Measurements from ENCODE around the gene WDR70. TPM values are rescaled to one million over a fixed set of nuclear protein-coding genes. Genes with fewer than 3 reads are reported as not detected.
"Not testable (repeated sequence)": the region's sequence is repeated elsewhere in the genome, so short reads cannot be mapped to it uniquely, and the experiment has no call there.

WDR70 gene
- total RNA-seq, 2 donors from 2014 or later: 35.2 to 38.8 TPM

GRCh38 chr5:37679326-37679725 is 300.2 kb downstream of the WDR70 start:
- H3K4me3 Mint-ChIP-seq; H3K27me3 Mint-ChIP-seq; H3K4me1 Mint-ChIP-seq; DNase-seq; H3K9me3 ChIP-seq (ENCODE audit: control insufficient read depth, low read length, poor library complexity, severe bottlenecking); H3K36me3 Mint-ChIP-seq (ENCODE audit: low read depth); ATAC-seq; H3K27ac Mint-ChIP-seq: not testable (repeated sequence)

GRCh38 chr5:37679903-37680302 is 300.8 kb downstream of the WDR70 start:
- H3K27ac Mint-ChIP-seq; H3K27me3 Mint-ChIP-seq; DNase-seq; H3K4me3 Mint-ChIP-seq; H3K9me3 ChIP-seq (ENCODE audit: control insufficient read depth, low read length, poor library complexity, severe bottlenecking); ATAC-seq; H3K36me3 Mint-ChIP-seq (ENCODE audit: low read depth); H3K4me1 Mint-ChIP-seq: not testable (repeated sequence)

DNA sequence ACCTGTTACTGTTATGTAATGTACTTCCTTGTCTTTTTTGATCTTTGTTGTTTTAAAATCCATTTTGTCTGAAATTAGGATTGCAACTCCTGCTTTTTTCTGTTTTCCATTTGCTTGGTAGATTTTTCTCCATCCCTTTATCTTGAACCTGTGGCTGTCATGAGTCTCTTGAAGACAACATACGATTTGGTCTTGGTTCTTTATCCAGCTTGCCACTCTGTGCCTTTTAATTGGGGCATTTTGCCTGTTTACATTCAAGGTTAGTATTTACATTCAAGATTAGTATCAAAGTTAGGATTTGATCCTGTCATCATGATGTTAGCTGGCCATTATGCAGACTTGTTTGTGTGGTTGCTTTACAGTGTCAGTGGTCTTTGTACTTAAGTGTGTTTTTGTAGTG is 304.0 kb downstream of the WDR70 start:
- peaks cover 4% of the 10 kb centered on the region for H3K36me3 Mint-ChIP-seq (ENCODE audit: low read depth)
- ATAC-seq (no peak), DNase-seq (no peak)
- H3K4me3 Mint-ChIP-seq: no peak overlapping the region
- H3K27me3 Mint-ChIP-seq: no peaks in the 10 kb centered on the region
- H3K4me1 Mint-ChIP-seq: no peaks in the 10 kb centered on the region
- no peak overlapping the region for H3K27ac Mint-ChIP-seq
- H3K9me3 ChIP-seq (ENCODE audit: control insufficient read depth, low read length, poor library complexity, severe bottlenecking): no peaks in the 10 kb centered on the region

DNA sequence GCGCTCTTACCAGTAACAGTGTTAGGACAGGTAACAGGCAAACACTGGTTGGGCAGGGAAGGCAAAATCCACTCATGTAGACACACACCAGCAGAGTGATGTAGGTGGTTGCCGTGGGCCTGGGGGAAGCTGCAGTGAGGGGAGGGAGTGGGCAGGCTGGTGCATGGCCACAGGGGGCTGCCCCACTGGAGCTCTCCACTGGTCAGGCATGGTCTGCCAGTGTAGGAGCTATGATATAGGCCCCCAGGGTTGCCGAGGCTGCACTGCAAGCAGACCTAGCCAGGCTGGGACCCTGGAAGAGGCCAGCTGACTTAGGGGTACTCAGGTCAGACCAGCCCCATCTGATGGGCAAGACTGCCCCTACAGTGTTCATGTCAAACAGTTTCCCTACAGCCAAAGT is 306.1 kb downstream of the WDR70 start:
- Mint-ChIP-seq H3K27me3 (no peaks in the 10 kb centered on the region), H3K4me3 (no peak overlapping the region), H3K4me1 (no peaks in the 10 kb centered on the region), H3K36me3 (ENCODE audit: low read depth) (peaks cover 4% of the 10 kb centered on the region), H3K27ac (no peak overlapping the region)
- ATAC-seq: no peak
- DNase-seq: no peak
- no peaks in the 10 kb centered on the region for H3K9me3 ChIP-seq (ENCODE audit: control insufficient read depth, low read length, poor library complexity, severe bottlenecking)

DNA sequence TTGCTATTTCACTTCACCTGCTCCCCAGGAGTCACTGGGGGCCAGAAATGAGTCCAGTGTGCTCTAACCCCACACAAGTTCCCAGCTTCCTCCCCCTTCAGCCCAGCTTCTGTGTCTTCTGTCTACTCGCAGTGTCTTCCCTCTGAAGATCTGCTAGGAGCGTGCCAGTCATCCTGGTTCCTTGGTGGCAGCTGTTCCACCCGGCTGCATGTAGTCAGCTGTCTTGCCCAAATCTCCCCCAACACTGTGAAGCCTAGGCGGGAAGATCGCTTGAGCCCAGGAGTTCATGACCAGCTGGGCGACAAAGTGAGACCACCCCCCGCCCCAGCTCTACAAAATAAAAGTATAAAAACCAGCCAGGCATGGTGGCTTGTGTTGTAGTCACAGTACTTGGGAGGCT is 306.7 kb downstream of the WDR70 start:
- no peaks in the 10 kb centered on the region for H3K27me3 Mint-ChIP-seq
- ATAC-seq: no peak
- no peaks in the 10 kb centered on the region for H3K9me3 ChIP-seq (ENCODE audit: control insufficient read depth, low read length, poor library complexity, severe bottlenecking)
- no peaks in the 10 kb centered on the region for H3K4me1 Mint-ChIP-seq
- DNase-seq: no peak
- H3K4me3 Mint-ChIP-seq: no peak overlapping the region
- H3K36me3 Mint-ChIP-seq (ENCODE audit: low read depth): peaks cover 4% of the 10 kb centered on the region
- no peak overlapping the region for H3K27ac Mint-ChIP-seq

DNA sequence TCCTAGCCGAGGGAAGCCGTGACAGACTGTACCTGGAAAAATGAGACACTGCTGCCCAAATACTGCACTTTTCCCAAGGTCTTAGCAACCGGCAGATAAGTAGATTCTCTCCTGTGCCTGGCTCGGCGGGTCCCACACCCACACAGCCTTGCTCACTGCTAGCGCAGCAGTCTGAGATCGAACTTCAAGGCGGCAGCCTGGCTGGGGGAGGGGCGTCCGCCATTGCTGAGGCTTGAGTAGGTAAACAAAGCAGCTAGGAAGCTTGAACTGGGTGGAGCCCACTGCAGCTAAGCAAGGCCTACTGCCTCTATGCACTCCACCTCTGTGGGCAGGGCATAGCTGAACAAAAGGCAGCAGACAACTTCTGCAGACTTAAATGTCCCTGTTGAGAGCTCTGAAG is 309.8 kb downstream of the WDR70 start:
- not testable (repeated sequence) for H3K9me3 ChIP-seq (ENCODE audit: control insufficient read depth, low read length, poor library complexity, severe bottlenecking); H3K27ac Mint-ChIP-seq; H3K4me1 Mint-ChIP-seq; H3K4me3 Mint-ChIP-seq; H3K36me3 Mint-ChIP-seq (ENCODE audit: low read depth); H3K27me3 Mint-ChIP-seq; ATAC-seq; DNase-seq

DNA sequence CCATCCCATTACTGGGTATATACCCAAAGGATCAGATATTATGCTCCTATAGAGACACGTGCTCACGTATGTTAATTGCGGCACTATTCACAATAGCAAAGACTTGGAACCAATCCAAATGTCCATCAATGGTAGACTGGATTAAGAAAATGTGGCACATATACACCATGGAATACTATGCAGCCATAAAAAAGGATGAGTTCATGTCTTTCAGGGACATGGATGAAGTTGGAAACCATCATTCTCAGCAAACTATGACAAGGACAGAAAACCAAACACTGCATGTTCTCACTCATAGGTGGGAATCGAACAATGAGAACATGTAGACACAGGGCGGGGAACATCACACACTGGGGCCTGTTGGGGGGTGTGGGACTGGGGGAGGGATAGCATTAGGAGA is 315.2 kb downstream of the WDR70 start:
- not testable (repeated sequence) for H3K27ac Mint-ChIP-seq; ATAC-seq; DNase-seq; H3K4me3 Mint-ChIP-seq; H3K9me3 ChIP-seq (ENCODE audit: control insufficient read depth, low read length, poor library complexity, severe bottlenecking); H3K36me3 Mint-ChIP-seq (ENCODE audit: low read depth); H3K4me1 Mint-ChIP-seq; H3K27me3 Mint-ChIP-seq

GRCh38 chr5:37694867-37695266 is 315.7 kb downstream of the WDR70 start:
- no peaks in the 10 kb centered on the region for H3K4me1 Mint-ChIP-seq
- no peaks in the 10 kb centered on the region for H3K9me3 ChIP-seq (ENCODE audit: control insufficient read depth, low read length, poor library complexity, severe bottlenecking)
- ATAC-seq (no peak), DNase-seq (no peak)
- peaks cover 4% of the 10 kb centered on the region for H3K36me3 Mint-ChIP-seq (ENCODE audit: low read depth)
- no peak overlapping the region for H3K27ac Mint-ChIP-seq
- no peaks in the 10 kb centered on the region for H3K27me3 Mint-ChIP-seq
- no peak overlapping the region for H3K4me3 Mint-ChIP-seq

GRCh38 chr5:37695647-37696046 is 316.5 kb downstream of the WDR70 start:
- H3K9me3 ChIP-seq (ENCODE audit: control insufficient read depth, low read length, poor library complexity, severe bottlenecking): no peaks in the 10 kb centered on the region
- DNase-seq (no peak), ATAC-seq (no peak)
- Mint-ChIP-seq H3K27me3 (no peaks in the 10 kb centered on the region), H3K27ac (no peak overlapping the region), H3K36me3 (ENCODE audit: low read depth) (peaks cover 4% of the 10 kb centered on the region), H3K4me3 (no peak overlapping the region), H3K4me1 (no peaks in the 10 kb centered on the region)

GRCh38 chr5:37696190-37697021 is 317.3 kb downstream of the WDR70 start:
- Mint-ChIP-seq H3K36me3 (ENCODE audit: low read depth) (peaks cover 5% of the 10 kb centered on the region), H3K27ac (no peak overlapping the region), H3K27me3 (no peaks in the 10 kb centered on the region), H3K4me1 (no peaks in the 10 kb centered on the region), H3K4me3 (no peak overlapping the region)
- no peaks in the 10 kb centered on the region for H3K9me3 ChIP-seq (ENCODE audit: control insufficient read depth, low read length, poor library complexity, severe bottlenecking)
- no peak for DNase-seq
- ATAC-seq: no peak

DNA sequence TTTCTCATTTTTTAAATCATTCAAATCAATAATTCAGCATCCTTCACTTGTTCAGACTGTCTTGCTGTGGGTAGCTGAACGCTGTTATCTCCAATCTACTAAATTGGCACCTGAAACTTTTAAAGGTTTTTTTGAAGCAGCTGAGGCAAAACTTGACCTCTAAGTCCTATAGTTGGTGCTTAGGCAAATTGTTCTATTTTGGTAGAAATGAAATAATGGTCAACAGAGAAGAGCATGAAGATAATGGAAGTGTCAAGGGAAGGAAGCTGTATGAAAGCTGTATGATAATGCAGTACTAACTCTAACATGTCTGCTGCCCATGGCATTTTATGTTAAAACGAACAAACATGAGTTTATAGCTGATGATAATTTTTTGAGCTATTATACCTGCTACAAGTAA is 322.8 kb downstream of the WDR70 start:
- H3K4me3 Mint-ChIP-seq: no peak overlapping the region
- H3K9me3 ChIP-seq (ENCODE audit: control insufficient read depth, low read length, poor library complexity, severe bottlenecking): no peaks in the 10 kb centered on the region
- H3K27me3 Mint-ChIP-seq: no peaks in the 10 kb centered on the region
- DNase-seq (no peak), ATAC-seq (no peak)
- H3K4me1 Mint-ChIP-seq: no peaks in the 10 kb centered on the region
- no peak overlapping the region for H3K27ac Mint-ChIP-seq
- H3K36me3 Mint-ChIP-seq (ENCODE audit: low read depth): peaks cover 10% of the 10 kb centered on the region

DNA sequence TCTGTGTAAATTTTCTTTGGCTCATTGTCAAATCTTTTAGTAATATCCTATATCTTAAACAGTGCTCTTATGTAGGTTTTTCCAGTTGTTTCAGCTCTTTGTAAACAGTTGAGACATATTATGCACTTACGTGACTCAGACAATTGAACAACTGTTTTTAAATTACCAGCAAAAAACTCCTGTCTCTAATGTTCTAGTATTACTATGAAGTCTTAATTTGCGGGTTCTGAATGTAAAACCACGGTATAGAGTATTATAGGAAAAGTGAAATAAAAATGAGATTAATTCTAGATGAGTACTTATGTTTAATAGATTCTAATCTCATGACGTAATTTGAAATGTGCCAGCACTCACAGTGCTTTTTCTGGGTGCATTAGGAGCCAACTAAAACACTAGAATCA is 324.7 kb downstream of the WDR70 start:
- Mint-ChIP-seq H3K4me1 (no peaks in the 10 kb centered on the region), H3K4me3 (no peak overlapping the region), H3K36me3 (ENCODE audit: low read depth) (peaks cover 7% of the 10 kb centered on the region), H3K27me3 (no peaks in the 10 kb centered on the region), H3K27ac (no peak overlapping the region)
- ATAC-seq (no peak), DNase-seq (no peak)
- no peaks in the 10 kb centered on the region for H3K9me3 ChIP-seq (ENCODE audit: control insufficient read depth, low read length, poor library complexity, severe bottlenecking)

- no peaks in the 10 kb centered on the region for H3K27me3 Mint-ChIP-seq
- H3K4me3 Mint-ChIP-seq: no peak overlapping the region
- no peaks in the 10 kb centered on the region for H3K9me3 ChIP-seq (ENCODE audit: control insufficient read depth, low read length, poor library complexity, severe bottlenecking)
- ATAC-seq: no peak
- no peaks in the 10 kb centered on the region for H3K4me1 Mint-ChIP-seq
- H3K36me3 Mint-ChIP-seq (ENCODE audit: low read depth): peaks cover 7% of the 10 kb centered on the region
- no peak overlapping the region for H3K27ac Mint-ChIP-seq
- DNase-seq: no peak
These were observed 325.3 kb downstream of the WDR70 start for GRCh38 chr5:37704406-37704805.

DNA sequence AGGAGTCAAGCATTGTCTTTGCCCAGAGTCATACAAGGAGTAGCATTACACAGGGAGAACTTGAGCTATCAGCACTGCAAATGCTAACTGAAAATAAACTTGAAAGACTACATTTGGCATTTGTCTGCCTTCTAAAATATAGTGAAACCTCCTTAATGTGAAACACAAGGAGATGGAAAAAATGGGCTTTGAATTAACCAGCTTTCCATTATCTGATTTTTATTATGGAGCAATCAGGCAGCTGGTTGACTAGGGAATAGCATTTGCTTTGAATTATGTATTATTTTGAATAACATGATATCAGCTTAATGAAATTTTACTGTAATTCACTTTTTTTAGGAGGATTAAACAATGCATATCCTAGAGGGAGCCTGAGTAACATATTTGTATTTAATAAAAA is 329.9 kb downstream of the WDR70 start:
- Mint-ChIP-seq H3K36me3 (ENCODE audit: low read depth) (peaks cover 5% of the 10 kb centered on the region), H3K4me3 (no peak overlapping the region), H3K4me1 (no peaks in the 10 kb centered on the region), H3K27me3 (no peaks in the 10 kb centered on the region), H3K27ac (no peak overlapping the region)
- H3K9me3 ChIP-seq (ENCODE audit: control insufficient read depth, low read length, poor library complexity, severe bottlenecking): no peaks in the 10 kb centered on the region
- no peak for DNase-seq
- ATAC-seq: no peak

Data from T-helper 17 cell (primary cell).